Ishikawa (cell line): ENCODE results near the gene S100A7A.

Source experiments
- CEBPB ChIP-seq: IDR thresholded peaks from 2 replicates; pipeline ENCODE4 v1.6.1; 2012
- EGR1 ChIP-seq: IDR thresholded peaks from 2 replicates; pipeline ENCODE4 v1.6.1; 2012
- ZBTB7A ChIP-seq: IDR thresholded peaks from 2 replicates; pipeline ENCODE4 v1.6.1; 2012; ENCODE audit warnings: low read depth

GRCh38 chr1:153443486-153443885, 27.2 kb downstream of the S100A7A start:
- TF ChIP-seq ZBTB7A (no peak), EGR1 (no peak), CEBPB (no peak)
